H9 (cell line): ENCODE measurements around the gene KCNA3. TPM values are rescaled to one million over a fixed set of nuclear protein-coding genes. Genes with fewer than 3 reads are reported as not detected.

Source experiments
- DNase-seq: peaks from one replicate; pipeline ENCODE4 v3.0.0-alpha.2; 2017
- H2AFZ ChIP-seq: one replicate; pipeline ENCODE4 v1.6.1; 2013; ENCODE audit warnings: mild to moderate bottlenecking, low read length, control low read depth, moderate library complexity
- H2AK5ac ChIP-seq: 2 replicates; pipeline ENCODE4 v1.6.1; 2013; ENCODE audit warnings: low read length, control low read depth, mixed read lengths; ENCODE audit not compliant: insufficient read length
- H2BK120ac ChIP-seq: one replicate; pipeline ENCODE4 v1.6.1; 2013; ENCODE audit warnings: low read depth, mild to moderate bottlenecking, low read length, control low read depth, inconsistent platforms; ENCODE audit not compliant: poor library complexity, severe bottlenecking
- H2BK12ac ChIP-seq: 2 replicates; pipeline ENCODE4 v1.6.1; 2013; ENCODE audit warnings: low read length, control low read depth, mixed read lengths, low read depth; ENCODE audit not compliant: insufficient read length
- H2BK15ac ChIP-seq: 2 replicates; pipeline ENCODE4 v1.6.1; 2013; ENCODE audit warnings: low read depth, low read length, control low read depth
- H2BK20ac ChIP-seq: one replicate; pipeline ENCODE4 v1.6.1; 2013; ENCODE audit warnings: low read depth, mild to moderate bottlenecking, low read length, control low read depth, inconsistent platforms; ENCODE audit not compliant: poor library complexity, severe bottlenecking
- H2BK5ac ChIP-seq: 2 replicates; pipeline ENCODE4 v1.6.1; 2013; ENCODE audit warnings: low read length, control low read depth, mixed read lengths; ENCODE audit not compliant: insufficient read length
- H3K14ac ChIP-seq: 2 replicates; pipeline ENCODE4 v1.6.1; 2013; ENCODE audit warnings: low read length, control low read depth; ENCODE audit not compliant: insufficient read depth
- H3K18ac ChIP-seq: 2 replicates; pipeline ENCODE4 v1.6.1; 2013; ENCODE audit warnings: low read depth, mild to moderate bottlenecking, mixed read lengths, low read length, control low read depth; ENCODE audit not compliant: insufficient read length
- H3K23ac ChIP-seq: 2 replicates; pipeline ENCODE4 v1.6.1; 2013; ENCODE audit warnings: low read length, control low read depth, mixed read lengths, low read depth; ENCODE audit not compliant: insufficient read length
- H3K23me2 ChIP-seq: 2 replicates; pipeline ENCODE4 v1.6.1; 2013; ENCODE audit warnings: low read depth, mild to moderate bottlenecking, mixed read lengths, low read length, control low read depth; ENCODE audit not compliant: insufficient read length, poor library complexity, severe bottlenecking
- H3K27ac ChIP-seq: 2 replicates; pipeline ENCODE4 v1.5.1; 2013; ENCODE audit warnings: low read length, control low read depth, mixed read lengths, low read depth; ENCODE audit not compliant: insufficient read length
- H3K27me3 ChIP-seq: 2 replicates; pipeline ENCODE4 v1.6.1; 2013; ENCODE audit warnings: low read length, control low read depth, inconsistent platforms; ENCODE audit not compliant: insufficient read depth
- H3K4ac ChIP-seq: 2 replicates; pipeline ENCODE4 v1.6.1; 2013; ENCODE audit warnings: low read depth, mild to moderate bottlenecking, control low read depth, inconsistent platforms, low read length, moderate library complexity
- H3K4me1 ChIP-seq: 2 replicates; pipeline ENCODE4 v1.6.1; 2013; ENCODE audit warnings: low read length, control low read depth, inconsistent platforms; ENCODE audit not compliant: insufficient read depth
- H3K4me2 ChIP-seq: 2 replicates; pipeline ENCODE4 v1.6.1; 2013; ENCODE audit warnings: low read length, control low read depth, mixed read lengths; ENCODE audit not compliant: insufficient read length, insufficient read depth
- H3K56ac ChIP-seq: 2 replicates; pipeline ENCODE4 v1.6.1; 2013; ENCODE audit warnings: low read depth, mild to moderate bottlenecking, mixed read lengths, low read length, control low read depth; ENCODE audit not compliant: insufficient read length
- H3K79me1 ChIP-seq: 2 replicates; pipeline ENCODE4 v1.6.1; 2013; ENCODE audit warnings: low read depth, mild to moderate bottlenecking, moderate library complexity, low read length, control low read depth, inconsistent platforms; ENCODE audit not compliant: insufficient read depth, poor library complexity, severe bottlenecking
- H3K79me2 ChIP-seq: 2 replicates; pipeline ENCODE4 v1.6.1; 2013; ENCODE audit warnings: low read length, control low read depth, inconsistent platforms; ENCODE audit not compliant: insufficient read depth
- H3K9ac ChIP-seq: 2 replicates; pipeline ENCODE4 v1.6.1; 2013; ENCODE audit warnings: low read length, control low read depth, mixed read lengths; ENCODE audit not compliant: insufficient read length; ENCODE audit errors: extremely low read depth
- H3K9me3 ChIP-seq: one replicate; pipeline ENCODE4 v1.6.1; 2013; ENCODE audit warnings: low read depth, low read length, inconsistent platforms; ENCODE audit not compliant: control insufficient read depth
- H3T11ph ChIP-seq: one replicate; pipeline ENCODE4 v1.6.1; 2013; ENCODE audit warnings: mild to moderate bottlenecking, low read length, control low read depth, inconsistent platforms
- H4K20me1 ChIP-seq: one replicate; pipeline ENCODE4 v1.6.1; 2013; ENCODE audit not compliant: control insufficient read depth, insufficient read length, insufficient read depth
- H4K5ac ChIP-seq: 2 replicates; pipeline ENCODE4 v1.6.1; 2013; ENCODE audit warnings: low read depth, mild to moderate bottlenecking, mixed read lengths, low read length, control low read depth; ENCODE audit not compliant: insufficient read length
- H4K8ac ChIP-seq: replicated peaks from 2 replicates; pipeline ENCODE4 v1.6.1; 2013; ENCODE audit warnings: low read length, control low read depth, mixed read lengths, low read depth; ENCODE audit not compliant: insufficient read length
- H4K91ac ChIP-seq: 2 replicates; pipeline ENCODE4 v1.6.1; 2013; ENCODE audit warnings: low read depth, mild to moderate bottlenecking, moderate library complexity, mixed read lengths, low read length, control low read depth; ENCODE audit not compliant: insufficient read length
- H3K27ac Mint-ChIP-seq, 3 experiments: 2 replicates in 2 of 3; 3 replicates in 1 of 3; pipeline ENCODE4 v1.8.0; 2020 to 2021; ENCODE audit warnings: mixed read lengths in 3 of 3, mild to moderate bottlenecking in 1 of 3, moderate library complexity in 1 of 3
- H3K27me3 Mint-ChIP-seq: 2 replicates; pipeline ENCODE4 v1.8.0; 2021; ENCODE audit warnings: low read depth, mild to moderate bottlenecking, moderate library complexity, mixed read lengths
- H3K36me3 Mint-ChIP-seq, 3 experiments: 2 replicates in 2 of 3; 3 replicates in 1 of 3; pipeline ENCODE4 v1.8.0; 2020 to 2021; ENCODE audit warnings: low read depth in 3 of 3, mixed read lengths in 3 of 3; ENCODE audit not compliant: insufficient read depth in 1 of 3
- H3K4me1 Mint-ChIP-seq, 2 experiments: 2 replicates each; pipeline ENCODE4 v1.8.0; 2020; ENCODE audit warnings: mixed read lengths in 2 of 2
- H3K4me3 Mint-ChIP-seq, 2 experiments: 2 replicates in 1 of 2; 3 replicates in 1 of 2; pipeline ENCODE4 v1.8.0; 2020 to 2021; ENCODE audit warnings: mild to moderate bottlenecking in 2 of 2, mixed read lengths in 2 of 2, moderate library complexity in 1 of 2
- H3K9me3 Mint-ChIP-seq, 2 experiments: 2 replicates in 1 of 2; 3 replicates in 1 of 2; pipeline ENCODE4 v1.8.0; 2020; ENCODE audit warnings: mild to moderate bottlenecking in 2 of 2, mixed read lengths in 2 of 2, moderate library complexity in 1 of 2
- WGBS: extraction: QIAGEN DNeasy Blood & Tissue Kit; methylation state at CpG from one replicate; pipeline ENCODE4 v1.1.7; 2013; ENCODE audit warnings: missing lambda C conversion rate, low lambda C conversion rate, mixed read lengths; ENCODE audit not compliant: insufficient read length; ENCODE audit errors: extremely low coverage; 5-methylcytosine and 5-hydroxymethylcytosine counted together
- total RNA-seq: library from RNA; stranded (reverse); gene quantifications from 2 replicates; pipeline ENCODE4 v1.2.1, GENCODE V29; 2021
- TF ChIP-seq, protein P1 (sequence below): fragments of 200-600 bp; sonication (generic); conservative IDR thresholded peaks from 3 replicates; pipeline ENCODE4 v1.8.0; 2021; ENCODE audit warnings: antibody characterized with exemption, mild to moderate bottlenecking

Gene KCNA3
- total RNA-seq, 1 experiment from 2014 or later = 0.92 TPM

- Histone ChIP-seq H2BK20ac (no peak overlapping the region), H3K4me2 (no peak overlapping the region), H3K18ac (no peak overlapping the region), H2AK5ac (no peak overlapping the region), H3K14ac (no peak overlapping the region), H3T11ph (no peak overlapping the region), H2BK120ac (no peak overlapping the region), H3K23ac (no peak overlapping the region), H3K27me3 (peaks cover 4% of the 10 kb centered on the region), H2AFZ (no peak overlapping the region), H3K79me2 (no peaks in the 10 kb centered on the region), H2BK5ac (no peak overlapping the region), H3K56ac (no peak overlapping the region), H4K5ac (no peak overlapping the region), H4K91ac (no peak overlapping the region), H3K9me3 (no peaks in the 10 kb centered on the region), H2BK12ac (no peak overlapping the region), H4K20me1 (no peaks in the 10 kb centered on the region), H3K27ac (no peak overlapping the region), H3K23me2 (no peaks in the 10 kb centered on the region), H3K4ac (no peak overlapping the region), H3K4me1 (no peaks in the 10 kb centered on the region), H3K9ac (no peak overlapping the region), H4K8ac (no peak overlapping the region), H3K79me1 (no peaks in the 10 kb centered on the region), H2BK15ac (no peak overlapping the region)
- Mint-ChIP-seq H3K9me3 (no peaks in the 10 kb centered on the region), H3K4me1 (no peaks in the 10 kb centered on the region), H3K36me3 (no peaks in the 10 kb centered on the region), H3K27ac (no peak overlapping the region), H3K4me3 (no peak overlapping the region), H3K27me3 (peaks cover 34% of the 10 kb centered on the region)
- WGBS = no CpG with 5 or more reads among the region's 2 CpGs
- TF ChIP-seq, protein P1, sequence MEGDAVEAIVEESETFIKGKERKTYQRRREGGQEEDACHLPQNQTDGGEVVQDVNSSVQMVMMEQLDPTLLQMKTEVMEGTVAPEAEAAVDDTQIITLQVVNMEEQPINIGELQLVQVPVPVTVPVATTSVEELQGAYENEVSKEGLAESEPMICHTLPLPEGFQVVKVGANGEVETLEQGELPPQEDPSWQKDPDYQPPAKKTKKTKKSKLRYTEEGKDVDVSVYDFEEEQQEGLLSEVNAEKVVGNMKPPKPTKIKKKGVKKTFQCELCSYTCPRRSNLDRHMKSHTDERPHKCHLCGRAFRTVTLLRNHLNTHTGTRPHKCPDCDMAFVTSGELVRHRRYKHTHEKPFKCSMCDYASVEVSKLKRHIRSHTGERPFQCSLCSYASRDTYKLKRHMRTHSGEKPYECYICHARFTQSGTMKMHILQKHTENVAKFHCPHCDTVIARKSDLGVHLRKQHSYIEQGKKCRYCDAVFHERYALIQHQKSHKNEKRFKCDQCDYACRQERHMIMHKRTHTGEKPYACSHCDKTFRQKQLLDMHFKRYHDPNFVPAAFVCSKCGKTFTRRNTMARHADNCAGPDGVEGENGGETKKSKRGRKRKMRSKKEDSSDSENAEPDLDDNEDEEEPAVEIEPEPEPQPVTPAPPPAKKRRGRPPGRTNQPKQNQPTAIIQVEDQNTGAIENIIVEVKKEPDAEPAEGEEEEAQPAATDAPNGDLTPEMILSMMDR = no peak
- DNase-seq = no peak
These were observed 7.0 kb downstream of the KCNA3 start for GRCh38 chr1:110667776-110668175.
